OCI-LY3 (cell line): ENCODE results near the gene ZC3H13.

Source experiments
- H2AFZ ChIP-seq: fragments of 200-600, 300-600 bp; shearing (Covaris generic); 2 replicates; pipeline ENCODE4 v1.6.0; 2014; ENCODE audit warnings: antibody characterized with exemption, low read depth, low read length
- H3K27ac ChIP-seq: fragments of 200-600, 300-600 bp; sonication (generic); 2 replicates; pipeline ENCODE4 v1.5.1; 2014; ENCODE audit warnings: mild to moderate bottlenecking, low read length, moderate library complexity, mixed read lengths
- H3K27me3 ChIP-seq: fragments of 200-600, 300-600 bp; sonication (generic); 2 replicates; pipeline ENCODE4 v1.6.1; 2014; ENCODE audit warnings: low read depth, low read length, mixed read lengths
- H3K36me3 ChIP-seq: fragments of 200-600, 300-600 bp; sonication (generic); replicated peaks from 2 replicates; pipeline ENCODE3; 2014; ENCODE audit warnings: low read depth, low read length, mixed read lengths
- H3K4me1 ChIP-seq: fragments of 300-600, 200-600 bp; sonication (generic); 2 replicates; pipeline ENCODE4 v1.6.1; 2014; ENCODE audit warnings: low read length, mixed read lengths
- H3K4me2 ChIP-seq: fragments of 200-600, 300-600 bp; sonication (generic); 2 replicates; pipeline ENCODE4 v1.6.1; 2014; ENCODE audit warnings: low read length, mixed read lengths
- H3K4me3 ChIP-seq: fragments of 300-600, 200-600 bp; sonication (generic); 2 replicates; pipeline ENCODE4 v1.5.1; 2014; ENCODE audit warnings: antibody characterized with exemption, mild to moderate bottlenecking, low read length, moderate library complexity
- H3K79me2 ChIP-seq: fragments of 300-600, 200-600 bp; shearing (Covaris generic); 2 replicates; pipeline ENCODE4 v1.6.1; 2014; ENCODE audit warnings: mild to moderate bottlenecking, low read length, mixed read lengths
- H3K9ac ChIP-seq: fragments of 300-600, 200-600 bp; shearing (Covaris generic); 2 replicates; pipeline ENCODE4 v1.6.0; 2014; ENCODE audit warnings: mild to moderate bottlenecking, low read length, moderate library complexity
- H3K9me3 ChIP-seq: fragments of 200-600, 300-600 bp; shearing (Covaris generic); 2 replicates; pipeline ENCODE4 v1.6.1; 2014; ENCODE audit warnings: low read length, mixed read lengths; ENCODE audit not compliant: insufficient read depth
- H4K20me1 ChIP-seq: fragments of 200-600, 300-600 bp; sonication (generic); 2 replicates; pipeline ENCODE4 v1.6.1; 2016; ENCODE audit warnings: low read length, mixed read lengths; ENCODE audit not compliant: insufficient read depth
- CTCF ChIP-seq: fragments of 200-600, 300-600 bp; sonication (generic); IDR thresholded peaks from 2 replicates; pipeline ENCODE4 v1.5.1; 2014; ENCODE audit warnings: antibody characterized with exemption, low read length, low read depth
- EZH2phosphoT487 ChIP-seq: fragments of 200-600 bp; shearing (Covaris generic); IDR thresholded peaks from 2 replicates; pipeline ENCODE4 v1.6.1; 2018; ENCODE audit warnings: antibody characterized with exemption, mixed run types, low read depth

The ZC3H13 gene

GRCh38 chr13:45936621-45937020 is 115.9 kb downstream of the ZC3H13 start:
- no peaks in the 10 kb centered on the region; the same call in 1 of the 2 replicates for H3K27me3 ChIP-seq
- no peak overlapping the region for H3K4me2 ChIP-seq
- no peaks in the 10 kb centered on the region for H4K20me1 ChIP-seq
- no peak overlapping the region for H3K9ac ChIP-seq
- H3K79me2 ChIP-seq = no peaks in the 10 kb centered on the region
- peaks cover 7% of the 10 kb centered on the region for H3K4me1 ChIP-seq
- no peak overlapping the region for H3K27ac ChIP-seq
- H3K4me3 ChIP-seq = no peak overlapping the region
- TF ChIP-seq CTCF = no peak
- no peak for TF ChIP-seq EZH2phosphoT487
- no peaks in the 10 kb centered on the region for H3K9me3 ChIP-seq
- no peaks in the 10 kb centered on the region for H3K36me3 ChIP-seq
- H2AFZ ChIP-seq = no peak overlapping the region

- H3K27me3 ChIP-seq = no peaks in the 10 kb centered on the region; the same call in 1 of the 2 replicates
- no peak overlapping the region for H3K9ac ChIP-seq
- H3K4me1 ChIP-seq = peaks cover 7% of the 10 kb centered on the region
- H3K4me2 ChIP-seq = no peak overlapping the region
- H4K20me1 ChIP-seq = no peaks in the 10 kb centered on the region
- TF ChIP-seq CTCF = no peak
- TF ChIP-seq EZH2phosphoT487 = no peak
- H3K4me3 ChIP-seq = no peak overlapping the region
- no peak overlapping the region for H3K27ac ChIP-seq
- no peaks in the 10 kb centered on the region for H3K36me3 ChIP-seq
- no peaks in the 10 kb centered on the region for H3K79me2 ChIP-seq
- H2AFZ ChIP-seq = no peak overlapping the region
- H3K9me3 ChIP-seq = no peaks in the 10 kb centered on the region
These were observed 118.3 kb downstream of the ZC3H13 start for GRCh38 chr13:45934283-45934682.

GRCh38 chr13:45933203-45933908 is 119.2 kb downstream of the ZC3H13 start:
- Histone ChIP-seq H3K4me3 (no peak overlapping the region), H3K36me3 (no peaks in the 10 kb centered on the region), H3K4me1 (peaks cover 7% of the 10 kb centered on the region), H3K9me3 (no peaks in the 10 kb centered on the region), H3K27ac (no peak overlapping the region), H3K9ac (no peak overlapping the region), H3K27me3 (no peaks in the 10 kb centered on the region; the same call in 1 of the 2 replicates), H3K79me2 (no peaks in the 10 kb centered on the region), H2AFZ (no peak overlapping the region), H4K20me1 (no peaks in the 10 kb centered on the region), H3K4me2 (peak overlapping the region; percentile 21)
- TF ChIP-seq CTCF = no peak
- TF ChIP-seq EZH2phosphoT487 = no peak

GRCh38 chr13:45932676-45933075 is 119.9 kb downstream of the ZC3H13 start:
- H3K79me2 ChIP-seq = no peaks in the 10 kb centered on the region

More at GRCh38 chr13:45932676-45933075, 119.9 kb downstream of the ZC3H13 start:
- no peak overlapping the region for H2AFZ ChIP-seq
- no peaks in the 10 kb centered on the region; the same call in 1 of the 2 replicates for H3K27me3 ChIP-seq
- no peaks in the 10 kb centered on the region for H3K9me3 ChIP-seq
- H3K4me3 ChIP-seq = no peak overlapping the region
- no peaks in the 10 kb centered on the region for H3K36me3 ChIP-seq
- H3K27ac ChIP-seq = no peak overlapping the region
- H4K20me1 ChIP-seq = no peaks in the 10 kb centered on the region
- H3K9ac ChIP-seq = no peak overlapping the region
- TF ChIP-seq EZH2phosphoT487 (no peak), CTCF (no peak)
- H3K4me1 ChIP-seq = peaks cover 7% of the 10 kb centered on the region
- peak overlapping the region; percentile 21 for H3K4me2 ChIP-seq
